OCI-LY1 (cell line): ENCODE data around the gene RHOV.

Experiments
- EZH2 ChIP-seq: fragments of 200-600 bp; sonication (generic), shearing (Covaris generic); IDR thresholded peaks from 2 replicates; pipeline ENCODE4 v1.8.0; 2017; ENCODE audit warnings: borderline replicate concordance, mixed run types, mild to moderate bottlenecking, antibody characterized with exemption, low read length, moderate library complexity, mixed read lengths
- TF ChIP-seq, protein P1 (sequence below): fragments of 200-600 bp; sonication (generic), shearing (Covaris generic); IDR thresholded peaks from 2 replicates; pipeline ENCODE4 v1.5.1; 2017; ENCODE audit warnings: mild to moderate bottlenecking, antibody characterized with exemption, low read length, moderate library complexity, mixed read lengths

- TF ChIP-seq EZH2 = no peak
- TF ChIP-seq, protein P1, sequence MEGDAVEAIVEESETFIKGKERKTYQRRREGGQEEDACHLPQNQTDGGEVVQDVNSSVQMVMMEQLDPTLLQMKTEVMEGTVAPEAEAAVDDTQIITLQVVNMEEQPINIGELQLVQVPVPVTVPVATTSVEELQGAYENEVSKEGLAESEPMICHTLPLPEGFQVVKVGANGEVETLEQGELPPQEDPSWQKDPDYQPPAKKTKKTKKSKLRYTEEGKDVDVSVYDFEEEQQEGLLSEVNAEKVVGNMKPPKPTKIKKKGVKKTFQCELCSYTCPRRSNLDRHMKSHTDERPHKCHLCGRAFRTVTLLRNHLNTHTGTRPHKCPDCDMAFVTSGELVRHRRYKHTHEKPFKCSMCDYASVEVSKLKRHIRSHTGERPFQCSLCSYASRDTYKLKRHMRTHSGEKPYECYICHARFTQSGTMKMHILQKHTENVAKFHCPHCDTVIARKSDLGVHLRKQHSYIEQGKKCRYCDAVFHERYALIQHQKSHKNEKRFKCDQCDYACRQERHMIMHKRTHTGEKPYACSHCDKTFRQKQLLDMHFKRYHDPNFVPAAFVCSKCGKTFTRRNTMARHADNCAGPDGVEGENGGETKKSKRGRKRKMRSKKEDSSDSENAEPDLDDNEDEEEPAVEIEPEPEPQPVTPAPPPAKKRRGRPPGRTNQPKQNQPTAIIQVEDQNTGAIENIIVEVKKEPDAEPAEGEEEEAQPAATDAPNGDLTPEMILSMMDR = no peak
These were observed 25.6 kb upstream of the RHOV start for GRCh38 chr15:40899536-40900207.
